Testis (tissue), 3 donors: Measurements from ENCODE around the gene CEP95. TPM values are rescaled to one million over a fixed set of nuclear protein-coding genes. Genes with fewer than 3 reads are reported as not detected.
"Not testable (repeated sequence)": the region's sequence is repeated elsewhere in the genome, so short reads cannot be mapped to it uniquely, and the experiment has no call there.

Source experiments
- DNase-seq: peaks from one replicate; pipeline ENCODE4 v3.0.0-alpha.2; 2019
- H3K27ac ChIP-seq, 2 donors: fragments of 200-600 bp; sonication (generic); one replicate each; pipeline ENCODE4 v1.5.1; 2019
- H3K27me3 ChIP-seq: fragments of 200-600 bp; sonication (generic); one replicate; pipeline ENCODE4 v1.5.1; 2019
- H3K36me3 ChIP-seq: fragments of 200-600 bp; sonication (generic); one replicate; pipeline ENCODE4 v1.5.1; 2017; ENCODE audit warnings: low read depth; ENCODE audit errors: missing control alignments
- H3K4me1 ChIP-seq: fragments of 200-600 bp; sonication (generic); one replicate; pipeline ENCODE4 v1.5.1; 2019
- H3K4me3 ChIP-seq, 2 donors: fragments of 200-600 bp; sonication (generic); one replicate each; pipeline ENCODE4 v1.5.1; 2017 to 2019
- H3K9me3 ChIP-seq: fragments of 200-600 bp; sonication (generic); one replicate; pipeline ENCODE4 v1.5.1; 2017
- POLR2A ChIP-seq: fragments of 450-650 bp; IDR thresholded peaks from one replicate; pipeline ENCODE4 v1.6.1; 2017; ENCODE audit warnings: antibody characterized with exemption, mild to moderate bottlenecking, moderate library complexity
- WGBS, 2 donors: methylation state at CpG; one replicate each; pipeline ENCODE4 v1.1.5; 2018; 5-methylcytosine and 5-hydroxymethylcytosine counted together
- intact Hi-C: fragments of 100-400 bp; cut with DNase I; formaldehyde crosslinking; loops from one replicate; pipeline ENCODE4 v1.15.1; 2023; ENCODE audit warnings: low total_unique reads
- polyA plus RNA-seq: library from polyadenylated mRNA; stranded (reverse); fragments of 350-450 nt; fragmentation: Illumina TruSeq; extraction: RNeasy Lipid Tissue Mini Kit (QIAGEN cat#74804); gene quantifications from one replicate; pipeline ENCODE4 v1.2.3, GENCODE V29; 2014; ENCODE audit warnings: low read depth, low replicate concordance; ENCODE audit not compliant: insufficient read depth
- total RNA-seq, 2 donors: library from RNA; depleted of rRNA; stranded (reverse); fragments of >200 nt; gene quantifications; one replicate each; pipeline ENCODE4 v1.2.3, GENCODE V29; 2016
- TF ChIP-seq, protein P1 (sequence below), 3 experiments: fragments of 450-650 bp in 2 of 3; fragments of 200-600 bp in 1 of 3; sonication (generic) in 1 of 3; IDR thresholded peaks; one replicate each; pipeline ENCODE4 v1.5.1; 2016 to 2019; ENCODE audit warnings: antibody characterized with exemption in 3 of 3, mild to moderate bottlenecking in 2 of 3, moderate library complexity in 1 of 3

The CEP95 gene
- total and polyA plus RNA-seq, 3 donors from 2014 or later, result 54.1 to 93.5 (median 73.6) TPM

DNA sequence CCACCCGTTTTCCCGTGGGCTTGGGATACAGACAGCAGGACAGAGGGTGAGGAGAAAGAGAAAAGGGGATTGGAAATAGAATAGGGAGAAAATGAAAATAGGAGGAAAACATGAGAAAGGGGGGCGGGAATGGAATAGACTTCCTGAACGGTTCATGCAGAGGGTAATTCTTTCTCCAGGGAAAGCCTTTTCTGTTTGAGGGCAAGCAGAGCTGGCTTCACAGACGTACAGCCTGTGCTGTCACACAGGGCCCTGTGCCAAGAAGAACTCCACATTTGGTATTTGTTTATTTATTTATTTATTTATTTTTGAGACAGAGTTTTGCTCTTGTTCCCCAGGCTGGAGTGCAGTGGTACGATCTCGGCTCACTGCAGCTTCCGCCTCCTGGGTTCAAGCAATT lies 45.8 kb upstream of the CEP95 start:
- Histone ChIP-seq H3K9me3 (no peaks in the 10 kb centered on the region), H3K27ac (no peak overlapping the region), H3K4me1 (no peaks in the 10 kb centered on the region), H3K36me3 (no peaks in the 10 kb centered on the region), H3K27me3 (no peaks in the 10 kb centered on the region), H3K4me3 (no peak overlapping the region)
- intact Hi-C loops, result no loop called here
- WGBS, 2 donors, result 51 to 53% methylated on average over 8 of the region's 8 CpGs
- DNase-seq, result peak; percentile 53
- no peak for TF ChIP-seq POLR2A
- TF ChIP-seq, protein P1, sequence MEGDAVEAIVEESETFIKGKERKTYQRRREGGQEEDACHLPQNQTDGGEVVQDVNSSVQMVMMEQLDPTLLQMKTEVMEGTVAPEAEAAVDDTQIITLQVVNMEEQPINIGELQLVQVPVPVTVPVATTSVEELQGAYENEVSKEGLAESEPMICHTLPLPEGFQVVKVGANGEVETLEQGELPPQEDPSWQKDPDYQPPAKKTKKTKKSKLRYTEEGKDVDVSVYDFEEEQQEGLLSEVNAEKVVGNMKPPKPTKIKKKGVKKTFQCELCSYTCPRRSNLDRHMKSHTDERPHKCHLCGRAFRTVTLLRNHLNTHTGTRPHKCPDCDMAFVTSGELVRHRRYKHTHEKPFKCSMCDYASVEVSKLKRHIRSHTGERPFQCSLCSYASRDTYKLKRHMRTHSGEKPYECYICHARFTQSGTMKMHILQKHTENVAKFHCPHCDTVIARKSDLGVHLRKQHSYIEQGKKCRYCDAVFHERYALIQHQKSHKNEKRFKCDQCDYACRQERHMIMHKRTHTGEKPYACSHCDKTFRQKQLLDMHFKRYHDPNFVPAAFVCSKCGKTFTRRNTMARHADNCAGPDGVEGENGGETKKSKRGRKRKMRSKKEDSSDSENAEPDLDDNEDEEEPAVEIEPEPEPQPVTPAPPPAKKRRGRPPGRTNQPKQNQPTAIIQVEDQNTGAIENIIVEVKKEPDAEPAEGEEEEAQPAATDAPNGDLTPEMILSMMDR (IDR thresholded peaks at IDR 0.05), result no peak

DNA sequence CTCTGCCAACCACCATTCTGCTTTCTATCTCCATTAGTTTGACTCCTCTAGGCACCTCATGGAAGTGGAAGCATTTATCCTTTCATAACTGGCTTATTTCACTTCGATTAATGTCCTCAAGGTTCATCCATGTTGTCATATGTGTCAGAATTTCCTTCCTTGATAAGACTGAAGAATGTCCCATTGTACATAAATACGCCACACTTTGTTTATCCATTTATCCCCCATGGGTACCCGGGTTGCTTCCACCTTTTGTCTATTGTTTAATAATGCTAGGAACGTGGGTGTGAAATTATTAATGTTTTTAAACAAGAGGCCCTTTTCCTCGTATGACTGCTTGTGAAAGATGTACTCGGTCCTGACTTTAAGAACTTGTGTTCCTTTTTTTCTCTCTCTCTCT lies 45.0 kb upstream of the CEP95 start:
- Histone ChIP-seq H3K27ac (no peak overlapping the region), H3K27me3 (no peaks in the 10 kb centered on the region), H3K4me3 (no peak overlapping the region), H3K9me3 (no peaks in the 10 kb centered on the region), H3K36me3 (no peaks in the 10 kb centered on the region), H3K4me1 (no peaks in the 10 kb centered on the region)
- DNase-seq, result no peak
- intact Hi-C loops, result no loop called here
- WGBS, 2 donors, result 61 to 69% methylated on average over 6 of the region's 6 CpGs
- TF ChIP-seq POLR2A, result no peak

DNA sequence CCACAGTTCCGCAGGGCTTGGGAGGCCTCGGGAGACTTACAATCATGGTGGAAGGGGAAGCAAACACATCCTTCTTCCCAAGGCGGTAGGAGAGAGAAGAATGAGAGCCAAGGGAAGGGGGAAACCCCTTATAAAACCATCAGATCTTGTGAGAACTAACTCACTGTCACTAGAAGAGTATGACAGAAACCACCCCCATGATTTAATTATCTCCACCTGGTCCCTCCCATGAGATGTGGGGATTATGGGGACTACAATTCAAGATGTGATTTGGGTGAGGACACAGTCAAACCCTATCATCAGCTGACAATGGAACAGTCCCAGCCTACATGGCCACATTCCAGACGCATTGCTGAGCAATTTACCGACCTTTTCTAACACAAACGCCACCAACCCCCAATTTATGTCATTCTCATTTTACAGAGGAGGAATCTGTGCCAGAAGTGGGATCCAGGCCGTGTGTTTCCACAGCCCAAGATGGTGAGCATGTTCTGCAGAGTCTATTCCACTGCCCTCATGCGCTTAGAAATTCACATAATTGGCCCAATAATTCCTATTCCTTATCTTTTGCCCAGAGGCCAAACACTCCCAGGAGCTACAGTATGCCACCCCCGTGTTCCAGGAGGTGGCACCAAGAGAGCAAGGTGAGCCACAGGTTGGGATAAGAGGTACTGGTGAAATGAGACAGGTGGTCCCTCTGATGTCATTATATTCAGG lies 40.6 kb upstream of the CEP95 start:
- 76 to 77% methylated on average over 9 of the region's 9 CpGs for WGBS, 2 donors
- no peak for DNase-seq
- no peak overlapping the region for H3K27ac ChIP-seq
- TF ChIP-seq POLR2A, result no peak
- TF ChIP-seq, protein P1 (IDR thresholded peaks at IDR 0.05), result no peak
- H3K4me3 ChIP-seq, result no peak overlapping the region
- H3K9me3 ChIP-seq, result no peaks in the 10 kb centered on the region
- no peaks in the 10 kb centered on the region for H3K27me3 ChIP-seq
- H3K36me3 ChIP-seq, result no peaks in the 10 kb centered on the region
- H3K4me1 ChIP-seq, result no peaks in the 10 kb centered on the region
- intact Hi-C loops, result no loop called here

DNA sequence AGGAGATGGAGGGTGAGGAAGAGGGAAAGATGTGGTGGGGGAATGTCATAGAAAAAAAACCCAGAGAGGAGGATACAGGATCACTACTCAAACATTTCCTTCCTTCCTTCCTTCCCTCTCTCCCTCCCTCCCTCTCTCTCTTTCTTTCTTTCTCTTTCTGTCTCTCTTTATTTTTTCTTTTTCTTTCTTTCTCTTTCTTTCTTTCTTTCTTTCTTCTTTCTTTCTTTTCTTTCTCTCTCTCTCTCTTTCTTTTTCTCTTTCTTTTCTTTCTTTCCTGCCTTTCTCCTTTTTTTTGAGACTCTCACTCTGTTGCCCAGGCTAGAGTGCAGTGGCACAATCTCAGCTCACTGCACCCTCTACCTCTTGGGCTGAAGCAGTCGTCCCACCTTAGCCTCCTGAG lies 39.9 kb upstream of the CEP95 start:
- H3K4me3 ChIP-seq, H3K36me3 ChIP-seq, DNase-seq, intact Hi-C loops, H3K9me3 ChIP-seq, H3K27ac ChIP-seq, H3K4me1 ChIP-seq, H3K27me3 ChIP-seq: not testable (repeated sequence)
- WGBS, 2 donors, result 77 to 85% methylated on average over 1 of the region's 1 CpG

DNA sequence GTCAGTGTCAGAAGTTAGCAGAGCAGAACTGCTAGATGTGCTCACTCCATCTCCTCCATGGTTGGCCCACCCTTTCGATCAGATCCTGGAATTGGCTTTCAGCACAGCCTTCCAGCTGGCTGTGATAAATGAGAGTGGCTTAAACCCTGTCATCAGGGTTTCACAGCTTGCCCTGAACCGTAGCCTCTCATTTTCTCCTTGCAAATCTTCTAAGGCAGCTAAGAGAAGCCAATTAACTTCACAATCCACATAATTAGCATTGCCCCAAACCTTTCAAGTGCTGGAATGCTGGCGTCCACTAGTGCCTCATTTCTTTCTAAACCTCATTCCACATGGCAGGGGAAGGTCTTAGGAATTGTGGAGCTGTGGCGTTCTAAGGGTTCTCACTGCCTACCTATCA lies 36.2 kb upstream of the CEP95 start:
- Histone ChIP-seq H3K36me3 (no peaks in the 10 kb centered on the region), H3K9me3 (no peaks in the 10 kb centered on the region), H3K27ac (no peak overlapping the region), H3K27me3 (no peaks in the 10 kb centered on the region), H3K4me1 (no peaks in the 10 kb centered on the region), H3K4me3 (no peak overlapping the region)
- TF ChIP-seq, protein P1 (IDR thresholded peaks at IDR 0.05), result no peak
- no peak for TF ChIP-seq POLR2A
- 78% methylated on average over 4 of the region's 4 CpGs for WGBS, 2 donors
- no peak for DNase-seq
- intact Hi-C loops, result no loop called here

DNA sequence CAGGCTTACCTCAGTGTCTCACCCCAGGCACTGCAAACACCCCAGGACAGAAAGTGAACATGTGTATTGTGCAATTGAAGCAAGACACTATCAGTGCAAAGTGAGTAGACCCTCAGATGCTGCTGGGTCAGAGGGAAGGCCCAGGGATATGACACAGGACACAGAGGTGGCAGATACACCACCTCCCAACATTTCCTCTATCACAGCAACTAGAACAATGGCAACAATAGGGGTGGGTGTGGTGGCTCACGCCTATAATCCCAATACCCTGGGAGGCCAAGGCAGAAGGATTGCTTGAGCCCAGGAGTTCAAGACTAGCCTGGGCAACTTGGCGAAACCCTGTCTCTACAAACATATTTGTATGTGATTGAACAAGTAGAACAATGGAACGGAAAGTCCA lies 35.3 kb upstream of the CEP95 start:
- Histone ChIP-seq H3K4me1 (no peaks in the 10 kb centered on the region), H3K27me3 (no peaks in the 10 kb centered on the region), H3K4me3 (no peak overlapping the region), H3K36me3 (no peaks in the 10 kb centered on the region), H3K27ac (no peak overlapping the region), H3K9me3 (no peaks in the 10 kb centered on the region)
- TF ChIP-seq, protein P1 (IDR thresholded peaks at IDR 0.05), result no peak
- TF ChIP-seq POLR2A, result no peak
- 88 to 96% methylated on average over 3 of the region's 3 CpGs for WGBS, 2 donors
- intact Hi-C loops, result no loop called here
- DNase-seq, result no peak
